RWPE2 (cell line): ENCODE results near the gene ARID4B.
"Not testable (repeated sequence)": the region's sequence is repeated elsewhere in the genome, so short reads cannot be mapped to it uniquely, and the experiment has no call there.

Experiments used
- ATAC-seq: fragments of 200-7000 bp; cut with Tn5 transposase; 3 replicates; pipeline ENCODE4 v1.9.1; 2021; ENCODE audit warnings: low read depth
- DNase-seq: peaks from one replicate; pipeline ENCODE4 v3.0.0-alpha.2; 2020; ENCODE audit warnings: low spot score
- H3K27ac ChIP-seq: fragments of 450-650 bp; 2 replicates; pipeline ENCODE4 v1.5.1; 2017; ENCODE audit warnings: mild to moderate bottlenecking; ENCODE audit not compliant: poor library complexity, severe bottlenecking
- H3K27me3 ChIP-seq: fragments of 250-450 bp; sonication (Bioruptor Pico); 2 replicates; pipeline ENCODE4 v1.5.1; 2021; ENCODE audit warnings: mild to moderate bottlenecking, moderate library complexity; ENCODE audit not compliant: insufficient read depth, poor library complexity, severe bottlenecking
- H3K36me3 ChIP-seq: fragments of 250-450 bp; sonication (Bioruptor Pico); 2 replicates; pipeline ENCODE4 v1.5.1; 2020; ENCODE audit warnings: low read depth, mild to moderate bottlenecking, moderate library complexity
- H3K4me1 ChIP-seq: fragments of 250-450 bp; sonication (Bioruptor Pico); 2 replicates; pipeline ENCODE4 v1.5.1; 2021; ENCODE audit warnings: mild to moderate bottlenecking, moderate library complexity; ENCODE audit not compliant: insufficient read depth, poor library complexity, severe bottlenecking
- H3K4me3 ChIP-seq: fragments of 250-450 bp; sonication (Bioruptor Pico); 2 replicates; pipeline ENCODE4 v1.5.1; 2021; ENCODE audit warnings: mild to moderate bottlenecking, moderate library complexity; ENCODE audit not compliant: severe bottlenecking
- H3K9me3 ChIP-seq: fragments of 250-450 bp; sonication (Bioruptor Pico); 2 replicates; pipeline ENCODE4 v1.5.1; 2021; ENCODE audit warnings: mild to moderate bottlenecking, moderate library complexity; ENCODE audit not compliant: severe bottlenecking
- CTCF ChIP-seq: fragments of 450-650 bp; IDR thresholded peaks from one replicate; pipeline ENCODE4 v1.5.1; 2017; ENCODE audit warnings: mild to moderate bottlenecking, moderate library complexity; ENCODE audit not compliant: poor library complexity, severe bottlenecking

The ARID4B gene

DNA sequence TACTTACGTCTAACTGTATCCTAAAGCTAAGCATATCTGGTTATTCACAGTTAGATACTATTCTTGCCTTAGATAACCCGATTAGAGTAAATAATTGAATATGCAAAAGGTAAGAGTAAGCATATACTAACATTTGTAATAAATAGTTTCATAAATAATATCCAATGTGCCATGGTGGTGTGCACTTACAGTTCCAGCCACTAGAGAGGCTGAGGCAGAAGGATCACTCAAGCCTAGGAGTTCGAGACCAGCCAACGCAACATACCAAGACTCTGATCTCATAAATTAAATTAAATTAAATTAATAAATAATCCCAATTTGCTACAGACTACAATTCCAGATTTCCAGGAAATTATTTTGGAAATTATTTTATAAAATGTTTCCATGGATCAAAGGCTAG is 12.2 kb downstream of the ARID4B start:
- Histone ChIP-seq H3K27me3 (no peaks in the 10 kb centered on the region), H3K4me1 (peaks cover 18% of the 10 kb centered on the region), H3K4me3 (no peak overlapping the region), H3K9me3 (no peaks in the 10 kb centered on the region), H3K27ac (no peak overlapping the region), H3K36me3 (no peaks in the 10 kb centered on the region)
- no peak for DNase-seq
- TF ChIP-seq CTCF, result no peak
- no peak for ATAC-seq

DNA sequence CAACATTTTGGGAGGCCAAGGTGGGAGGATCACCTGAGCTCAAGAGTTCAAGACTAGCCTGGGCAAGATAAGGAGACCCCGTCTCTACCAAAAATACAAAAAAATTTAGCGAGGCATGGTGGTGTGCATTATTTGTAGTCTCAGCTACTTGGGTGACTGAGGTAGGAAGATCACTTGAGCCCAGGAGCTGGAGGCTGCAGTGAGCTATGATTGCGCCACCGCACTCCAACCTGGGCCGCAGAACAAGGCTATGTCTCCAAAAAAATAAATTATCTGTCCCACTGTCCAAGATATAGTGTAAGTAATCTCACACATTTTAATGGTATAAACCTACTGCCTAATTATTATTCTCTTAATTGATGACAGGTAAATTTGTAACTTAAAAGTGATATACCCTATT is 12.8 kb downstream of the ARID4B start:
- Histone ChIP-seq H3K36me3 (no peaks in the 10 kb centered on the region), H3K27ac (no peak overlapping the region), H3K4me1 (peaks cover 18% of the 10 kb centered on the region), H3K4me3 (no peak overlapping the region), H3K9me3 (no peaks in the 10 kb centered on the region), H3K27me3 (no peaks in the 10 kb centered on the region)
- no peak for TF ChIP-seq CTCF
- DNase-seq (no peak), ATAC-seq (no peak)

GRCh38 chr1:235313931-235314678 is 13.9 kb downstream of the ARID4B start:
- no peak for DNase-seq

DNA sequence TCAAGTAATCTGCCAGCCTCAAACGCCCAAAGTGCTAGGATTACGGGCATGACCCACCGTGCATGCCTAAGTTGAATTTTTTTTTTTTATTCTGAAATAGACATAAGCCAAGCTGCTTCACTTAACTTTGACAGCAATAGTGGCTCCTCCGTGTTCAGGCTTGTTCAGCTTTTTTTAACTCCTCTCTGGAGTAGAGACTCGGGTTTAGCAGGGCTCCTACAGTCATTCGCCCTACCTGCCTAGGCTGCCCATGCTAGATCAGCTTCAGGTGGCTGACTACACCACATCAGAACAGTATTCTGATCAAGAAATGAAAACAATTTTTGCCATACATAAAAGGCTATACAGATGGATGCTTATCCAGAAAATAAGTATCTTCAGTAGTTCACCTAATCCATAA is 14.7 kb downstream of the ARID4B start:
- no peaks in the 10 kb centered on the region for H3K9me3 ChIP-seq
- no peak overlapping the region for H3K27ac ChIP-seq
- H3K4me1 ChIP-seq, result peaks cover 18% of the 10 kb centered on the region
- no peaks in the 10 kb centered on the region for H3K27me3 ChIP-seq
- H3K36me3 ChIP-seq, result no peaks in the 10 kb centered on the region
- TF ChIP-seq CTCF, result no peak
- H3K4me3 ChIP-seq, result no peak overlapping the region
- peak; percentile 83 for ATAC-seq
- DNase-seq, result no peak

More at GRCh38 chr1:235313931-235314678, 13.9 kb downstream of the ARID4B start:
- no peak for TF ChIP-seq CTCF
- peak; percentile 29; the same call in 1 of the 3 replicates for ATAC-seq
- peaks cover 18% of the 10 kb centered on the region for H3K4me1 ChIP-seq
- no peaks in the 10 kb centered on the region for H3K9me3 ChIP-seq
- H3K27me3 ChIP-seq, result no peaks in the 10 kb centered on the region
- no peak overlapping the region for H3K27ac ChIP-seq
- H3K4me3 ChIP-seq, result no peak overlapping the region
- no peaks in the 10 kb centered on the region for H3K36me3 ChIP-seq

- not testable (repeated sequence) for ATAC-seq, H3K27me3 ChIP-seq, H3K9me3 ChIP-seq, H3K4me3 ChIP-seq, H3K27ac ChIP-seq, H3K36me3 ChIP-seq, DNase-seq
- peaks cover 14% of the 10 kb centered on the region for H3K4me1 ChIP-seq
Observed at GRCh38 chr1:235309206-235309605, 18.8 kb downstream of the ARID4B start.
